ENCODE data around the gene FIG4.
"Not testable (repeated sequence)": the region's sequence is repeated elsewhere in the genome, so short reads cannot be mapped to it uniquely, and the experiment has no call there.

Gene FIG4

DNA sequence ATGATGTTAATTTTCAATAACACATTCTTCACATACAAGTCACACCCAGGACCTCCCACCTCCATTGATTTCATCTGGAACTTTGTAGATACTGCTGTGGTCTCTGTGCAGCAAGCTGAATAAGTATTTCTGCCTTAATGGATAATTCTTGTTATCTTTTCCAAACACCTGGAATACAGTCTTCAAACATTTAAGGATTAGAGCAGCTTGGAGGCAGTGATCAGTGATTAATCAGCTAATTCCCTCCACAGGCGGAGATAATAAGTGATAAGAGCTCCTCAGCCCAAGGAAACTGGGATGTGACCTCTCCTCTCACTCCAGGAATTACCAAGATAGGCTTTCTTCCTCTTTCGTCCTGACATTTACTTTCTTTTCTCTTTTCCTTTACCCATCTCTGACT lies 110.7 kb downstream of the FIG4 start:
- DNase-seq: no peak

DNA sequence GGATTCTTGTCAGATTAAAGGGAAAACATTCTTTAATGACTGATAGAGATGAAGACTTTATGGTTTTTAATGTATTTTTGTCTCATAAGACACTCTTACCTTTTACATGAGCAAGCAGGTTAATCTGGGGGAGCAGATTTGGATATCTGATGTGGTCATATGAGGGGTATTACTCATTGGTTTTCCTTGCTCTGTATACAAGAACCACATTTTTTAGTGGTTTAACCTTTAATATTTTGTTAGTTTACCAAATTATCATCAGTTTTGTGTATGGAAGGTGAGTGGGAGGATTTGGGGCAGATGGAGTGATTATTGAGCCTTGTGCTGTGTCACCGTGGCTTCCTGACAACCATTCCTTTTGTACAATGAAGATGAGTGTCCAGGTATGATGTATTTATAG lies 112.9 kb downstream of the FIG4 start:
- DNase-seq: no peak

DNA sequence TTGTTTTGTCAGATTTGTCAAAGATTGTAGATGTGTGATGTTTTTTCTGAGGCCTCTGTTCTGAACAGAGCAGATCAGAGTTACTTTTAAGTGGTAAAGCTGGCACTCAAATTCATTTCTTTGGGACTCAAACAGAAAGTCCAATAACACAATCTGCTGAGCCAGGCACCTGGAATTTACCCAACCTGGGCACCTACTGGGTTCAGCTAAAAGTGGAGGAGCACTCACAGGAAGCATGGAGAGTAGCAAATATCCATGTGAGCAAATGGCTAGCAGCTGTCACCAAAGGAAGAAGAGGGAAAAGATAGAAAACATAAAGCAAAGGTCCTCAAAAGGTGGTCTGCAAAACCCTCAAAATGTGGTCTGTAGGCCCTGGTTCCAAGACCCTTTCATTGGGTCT lies 116.8 kb downstream of the FIG4 start:
- no peak for DNase-seq

DNA sequence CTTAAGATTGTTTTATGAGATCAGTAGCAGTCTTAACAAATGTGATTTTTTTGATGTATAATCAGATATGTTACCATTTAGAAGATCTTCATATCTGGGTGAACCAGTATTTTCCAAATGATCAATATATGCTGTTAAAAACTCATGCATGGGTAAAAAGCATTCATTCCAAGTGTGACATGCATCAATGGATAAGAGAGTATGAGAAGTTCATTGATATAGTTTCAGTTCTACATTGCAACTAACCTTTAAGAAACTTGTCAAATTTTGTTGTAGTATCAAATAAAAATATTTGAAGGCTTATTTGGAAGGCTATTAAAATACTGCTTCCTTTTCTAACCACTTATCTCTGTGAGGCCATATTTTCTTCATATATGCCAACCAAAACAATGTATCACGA lies 117.7 kb downstream of the FIG4 start:
- no peak for DNase-seq

DNA sequence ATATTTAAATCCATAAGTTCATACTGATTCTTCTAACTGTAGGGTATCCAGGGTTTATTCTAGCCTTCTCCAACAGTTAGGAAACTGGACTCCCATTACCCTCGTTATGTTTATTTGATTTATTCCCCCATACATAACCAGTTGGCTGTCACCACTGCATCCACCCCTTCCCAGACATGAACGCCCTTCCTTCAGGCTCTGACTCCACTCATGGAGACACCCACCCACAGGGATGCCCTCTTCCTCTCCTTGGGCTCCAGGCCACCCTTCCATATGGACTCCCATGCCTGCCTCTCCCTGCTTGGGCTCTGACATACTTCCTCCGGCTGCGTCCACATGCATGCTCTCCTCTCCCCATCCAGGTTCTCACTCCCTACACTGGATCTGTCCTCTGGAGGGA lies 124.0 kb downstream of the FIG4 start:
- no peak for DNase-seq

DNA sequence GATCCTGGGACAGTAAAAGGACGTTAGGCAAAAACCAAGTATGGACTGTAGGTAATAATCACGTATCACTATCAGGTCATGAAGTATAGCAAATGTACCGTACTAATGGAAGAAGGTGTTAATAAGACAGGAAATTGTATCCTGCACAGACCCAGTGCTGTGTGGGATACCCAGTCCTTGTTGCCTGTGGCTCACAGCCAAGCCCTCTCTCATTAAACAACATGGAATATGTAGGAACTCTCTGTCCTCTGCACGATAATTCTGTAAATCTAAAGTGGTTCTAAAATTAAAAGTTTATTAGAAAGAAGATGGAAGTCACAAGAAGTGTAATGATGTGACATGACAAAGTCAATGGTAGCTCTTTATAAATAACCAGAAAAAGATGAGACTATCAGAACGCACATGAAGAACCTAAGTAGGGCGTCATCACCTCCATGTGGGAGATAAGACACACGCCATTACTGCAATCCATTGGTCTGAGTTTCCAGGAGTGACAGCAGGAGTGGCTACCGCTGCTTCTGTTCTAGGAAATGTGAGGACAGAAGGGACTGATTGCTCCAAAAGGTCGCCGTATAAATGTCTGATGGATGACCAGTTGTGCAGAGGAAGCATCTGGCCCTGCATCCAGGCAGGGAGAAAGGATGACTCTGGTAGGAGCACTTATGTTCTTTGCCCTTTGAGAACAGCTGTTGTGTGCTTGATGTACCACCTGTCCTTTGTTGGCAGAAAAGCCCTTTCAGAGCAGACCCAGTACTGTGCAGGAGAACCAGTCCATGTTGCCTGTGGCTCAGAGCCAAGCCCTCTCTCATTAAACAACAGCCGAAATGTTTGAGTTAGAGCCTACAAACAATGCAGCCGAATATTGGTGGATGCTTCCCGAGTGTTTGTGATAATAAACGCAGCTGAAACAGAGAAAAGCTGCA lies 125.6 kb downstream of the FIG4 start:
- DNase-seq: no peak

DNA sequence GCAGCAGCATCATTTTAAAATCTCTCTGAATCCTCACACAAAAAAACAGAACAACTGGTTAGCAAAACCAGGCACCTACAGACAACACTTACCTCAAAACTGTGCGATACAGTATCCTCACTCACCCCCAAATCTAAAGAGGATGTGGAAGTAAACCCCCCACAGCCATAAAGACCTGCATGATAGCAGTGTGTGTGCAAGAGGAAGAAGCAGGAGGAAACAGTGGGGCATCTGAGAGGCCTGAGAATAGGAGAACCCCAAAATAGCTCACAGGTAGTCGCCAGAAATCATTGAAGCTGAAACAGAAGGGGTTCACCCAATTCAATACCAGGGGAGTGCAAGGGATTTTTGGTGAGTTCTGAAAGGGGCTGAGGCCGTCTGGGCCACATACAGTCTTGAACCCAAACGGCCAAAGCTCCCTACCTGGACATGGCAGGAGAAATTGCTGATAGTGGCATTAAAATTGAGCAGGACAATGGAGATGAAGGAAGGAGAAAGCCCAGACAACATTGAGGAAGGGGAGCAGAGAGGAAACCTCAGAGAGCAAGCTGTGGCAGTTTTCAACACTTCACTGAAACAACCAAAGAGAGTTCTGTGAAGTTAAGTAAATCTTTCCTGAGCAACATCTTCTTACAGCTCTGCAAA lies 129.7 kb downstream of the FIG4 start:
- DNase-seq: no peak

DNA sequence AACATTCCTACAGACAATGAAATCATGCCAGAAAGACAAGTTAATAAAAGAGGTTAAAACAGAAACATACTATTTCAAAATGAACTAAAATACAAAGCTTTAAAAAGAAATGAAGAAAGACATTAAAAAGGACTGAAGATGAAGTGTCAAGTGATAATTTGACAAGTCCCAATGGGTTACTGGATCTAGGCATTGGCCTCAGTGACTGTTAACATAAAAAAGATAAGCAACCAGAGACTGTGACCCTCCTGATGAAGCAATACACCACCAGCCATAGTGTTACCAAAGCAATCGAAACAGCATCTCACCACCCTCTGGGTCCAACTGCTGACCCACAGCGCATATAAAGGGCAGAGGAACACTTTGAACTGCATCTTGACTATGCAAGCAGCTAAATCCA lies 130.3 kb downstream of the FIG4 start:
- DNase-seq: no peak

DNA sequence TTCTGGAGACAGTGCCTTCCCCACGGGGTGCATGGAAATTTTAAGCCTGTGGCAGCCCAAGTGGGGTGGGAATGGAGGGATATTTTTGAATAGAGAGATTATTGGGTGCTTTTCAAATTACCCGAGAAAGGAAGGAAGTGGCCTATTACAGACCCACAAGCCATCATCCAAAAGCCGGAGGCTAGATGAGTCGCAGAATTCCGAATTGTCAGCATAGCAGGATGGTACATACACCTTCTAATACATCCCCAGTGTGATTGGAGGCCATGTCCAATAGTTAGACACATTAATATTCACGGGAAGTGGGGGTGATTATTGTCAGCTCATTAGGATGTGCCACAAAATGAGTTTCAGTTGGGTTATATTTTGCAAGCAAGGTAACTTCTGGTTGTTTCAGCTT lies 133.0 kb downstream of the FIG4 start:
- DNase-seq: no peak

DNA sequence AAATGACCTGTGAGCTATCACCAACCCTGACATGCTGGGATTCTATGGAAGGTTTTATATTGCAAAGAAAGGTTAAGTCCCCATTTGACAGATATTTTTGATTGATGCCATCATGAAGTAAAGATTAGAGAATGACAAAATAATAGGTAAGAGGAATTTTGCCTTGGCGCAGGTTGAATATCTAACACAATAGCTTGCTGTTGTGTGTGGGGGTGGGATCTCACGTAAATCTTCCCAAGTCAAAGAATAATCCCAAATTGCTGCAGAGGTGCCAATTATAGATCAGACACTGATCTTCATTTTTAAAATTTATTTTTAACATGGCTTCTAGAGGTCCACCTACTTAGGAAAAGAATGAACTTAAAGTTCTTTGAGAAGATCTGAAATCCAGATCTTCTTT lies 135.5 kb downstream of the FIG4 start:
- no peak for DNase-seq

DNA sequence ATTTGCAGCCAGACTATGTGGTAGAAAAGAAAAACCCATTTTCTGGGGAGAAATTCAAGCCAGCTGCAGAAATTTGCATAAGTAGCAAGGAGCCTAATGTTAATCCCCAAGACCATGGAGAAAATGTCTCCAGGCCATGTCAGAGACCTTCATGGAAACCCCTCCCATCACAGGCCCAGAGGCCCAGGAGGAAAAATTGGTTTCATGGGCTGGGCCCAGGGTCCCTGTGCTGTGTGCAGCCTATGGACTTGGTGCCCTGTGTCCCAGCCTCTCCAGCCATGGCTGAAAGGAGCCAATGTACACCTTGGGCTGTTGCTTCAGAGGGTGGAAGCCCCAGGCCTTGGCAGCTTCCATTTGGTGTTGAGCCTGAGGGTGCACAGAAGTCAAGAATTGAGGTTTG lies 140.3 kb downstream of the FIG4 start:
- not testable (repeated sequence) for DNase-seq

DNA sequence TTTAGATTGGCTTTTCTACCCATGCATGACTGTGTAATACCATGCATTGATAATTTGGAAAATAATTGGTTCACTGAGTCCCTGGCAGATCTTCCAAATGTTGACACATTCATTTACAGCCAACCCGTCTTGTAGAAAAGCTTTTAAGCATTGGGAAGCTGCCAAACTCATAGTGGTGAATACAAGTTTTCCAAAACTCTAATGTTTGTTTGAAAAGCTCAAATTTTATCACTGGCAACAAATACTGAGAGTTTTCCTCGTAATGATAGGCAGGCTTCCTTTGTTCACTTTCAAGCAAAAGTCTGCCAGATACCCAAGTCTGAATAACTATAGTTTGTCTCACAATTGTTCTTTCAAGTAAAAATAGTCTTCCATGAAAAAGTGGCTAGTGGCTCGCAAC lies 143.0 kb downstream of the FIG4 start:
- no peak for DNase-seq

DNA sequence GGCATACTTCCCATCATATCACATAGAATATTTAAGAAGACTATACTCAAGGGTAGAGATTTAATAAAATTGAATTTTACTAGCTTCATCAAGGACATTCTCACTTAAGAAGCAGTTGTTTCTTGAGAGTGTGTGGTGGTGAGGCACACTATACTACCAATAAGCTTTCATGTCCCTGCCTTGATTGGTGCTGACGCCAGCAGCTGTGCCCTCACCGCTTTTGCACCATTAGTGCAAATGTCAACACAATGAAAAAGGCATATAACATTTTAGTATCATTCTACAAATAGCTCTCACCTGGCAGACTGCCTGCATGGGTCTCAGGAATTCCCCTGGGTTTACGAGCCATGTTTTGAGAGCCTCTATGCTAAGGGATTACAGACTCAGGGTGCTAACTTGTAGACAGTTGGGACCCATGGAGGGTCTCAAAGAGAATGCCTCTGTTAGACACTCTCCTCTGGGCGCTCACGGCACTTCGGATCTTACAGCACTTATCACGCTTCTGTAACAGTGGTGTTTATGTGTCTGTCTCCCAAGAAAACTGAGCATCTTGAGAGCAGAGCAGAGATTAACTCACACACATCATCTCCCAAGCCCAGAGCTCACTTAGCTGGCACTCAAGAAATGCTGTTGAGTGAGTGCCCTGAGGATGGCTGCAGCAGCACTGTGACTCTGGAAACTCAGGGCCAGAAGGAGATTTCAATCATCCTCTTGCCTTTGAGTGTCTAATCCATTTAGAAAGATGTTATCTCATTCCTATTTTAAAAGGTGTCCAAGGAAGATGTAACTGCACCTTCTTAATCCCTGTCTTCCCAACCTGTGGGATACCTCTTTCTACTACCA lies 143.7 kb downstream of the FIG4 start:
- no peak for DNase-seq

DNA sequence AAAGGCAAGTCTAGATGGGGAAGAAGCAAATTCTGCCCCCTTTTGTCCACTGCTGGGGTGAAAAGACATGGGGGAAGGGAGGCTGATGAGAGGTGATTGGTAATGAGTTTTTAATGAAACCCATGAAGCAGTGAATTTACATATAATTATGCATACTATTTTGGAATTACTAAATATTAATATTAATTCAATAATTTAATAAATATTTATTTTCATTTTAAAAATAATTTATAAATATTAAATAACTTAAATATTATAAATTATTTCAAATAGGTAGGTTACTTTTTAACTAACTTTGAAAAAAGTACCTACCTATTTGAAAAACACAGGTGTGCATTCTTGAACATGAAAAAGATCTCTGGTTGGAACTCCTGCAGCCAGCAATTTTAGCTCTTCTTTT lies 148.9 kb downstream of the FIG4 start:
- no peak for DNase-seq

DNA sequence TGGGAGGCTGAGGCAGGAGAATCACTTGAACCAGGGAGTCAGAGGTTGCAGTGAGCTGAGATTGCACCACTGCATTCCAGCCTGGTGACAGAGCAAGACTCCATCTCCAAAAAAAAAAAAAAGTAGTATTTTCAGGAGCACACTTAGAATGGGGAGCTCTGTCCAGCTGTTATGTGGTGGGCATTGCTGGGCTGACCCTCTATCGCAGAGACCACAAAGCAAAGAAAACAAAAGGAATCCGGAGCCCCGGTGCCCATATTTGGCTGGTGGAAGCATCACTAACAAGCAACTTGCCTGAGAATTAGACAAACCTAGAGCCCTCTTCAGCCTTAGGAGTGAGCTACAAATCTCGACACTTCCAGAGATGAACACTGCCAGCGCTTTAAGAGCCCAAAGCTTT lies 149.7 kb downstream of the FIG4 start:
- no peak for DNase-seq

DNA sequence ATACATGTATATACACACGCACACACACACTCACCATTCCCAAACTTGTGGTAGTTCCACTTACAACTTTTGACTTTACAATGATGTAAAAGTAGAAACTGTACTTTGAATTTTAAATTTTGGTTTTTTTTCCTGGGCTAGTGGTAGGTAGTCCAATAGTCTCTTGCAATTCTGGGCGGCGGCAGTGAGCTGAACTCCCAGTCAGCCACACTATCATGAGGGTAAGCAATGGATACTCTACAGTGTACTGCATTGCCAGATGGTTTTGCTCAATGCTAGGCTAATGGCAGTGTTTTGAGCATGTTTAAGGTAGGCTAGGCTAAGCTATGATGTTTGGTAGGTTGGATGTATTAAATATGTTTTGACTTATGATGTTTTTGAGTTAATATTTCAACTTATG lies 150.8 kb downstream of the FIG4 start:
- DNase-seq: no peak

DNA sequence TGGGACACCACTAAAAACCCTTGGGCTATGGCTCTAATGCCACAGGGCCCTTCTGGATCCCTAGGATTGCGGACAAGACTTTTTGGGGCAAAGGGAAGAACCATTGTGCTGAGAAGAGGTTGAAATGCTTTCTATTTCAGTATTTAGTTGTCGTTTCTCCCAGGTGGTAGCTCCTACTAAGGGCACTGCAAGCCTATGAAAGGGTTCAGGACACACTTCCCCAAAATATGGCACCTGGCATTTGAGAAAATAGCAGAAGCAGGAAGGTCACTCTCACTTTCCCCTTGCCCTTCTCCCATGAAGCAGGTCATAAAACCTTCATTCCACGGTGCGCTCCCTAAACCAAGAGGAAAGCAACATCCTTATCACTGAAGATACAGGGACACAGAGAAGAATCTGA lies 161.6 kb downstream of the FIG4 start:
- DNase-seq: no peak

DNA sequence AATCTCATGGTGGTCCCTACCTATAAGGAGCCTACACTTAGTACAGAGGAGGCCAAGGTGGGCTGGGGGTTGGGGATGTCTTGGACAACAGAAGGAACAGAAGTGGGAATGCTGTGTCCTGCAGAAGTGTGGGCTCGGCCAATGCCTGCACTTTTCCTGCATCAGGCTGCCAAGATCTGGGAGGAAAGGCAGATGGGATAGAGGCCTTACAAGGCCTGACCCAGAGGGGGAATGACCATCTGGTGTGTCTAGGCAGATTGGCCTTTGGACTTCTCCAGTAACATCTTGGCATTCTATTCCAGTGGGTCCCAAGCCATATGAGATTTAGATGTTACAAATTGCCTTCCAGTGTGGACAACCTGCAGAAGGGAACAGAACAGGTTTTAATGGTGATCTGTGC lies 162.3 kb downstream of the FIG4 start:
- DNase-seq: no peak

DNA sequence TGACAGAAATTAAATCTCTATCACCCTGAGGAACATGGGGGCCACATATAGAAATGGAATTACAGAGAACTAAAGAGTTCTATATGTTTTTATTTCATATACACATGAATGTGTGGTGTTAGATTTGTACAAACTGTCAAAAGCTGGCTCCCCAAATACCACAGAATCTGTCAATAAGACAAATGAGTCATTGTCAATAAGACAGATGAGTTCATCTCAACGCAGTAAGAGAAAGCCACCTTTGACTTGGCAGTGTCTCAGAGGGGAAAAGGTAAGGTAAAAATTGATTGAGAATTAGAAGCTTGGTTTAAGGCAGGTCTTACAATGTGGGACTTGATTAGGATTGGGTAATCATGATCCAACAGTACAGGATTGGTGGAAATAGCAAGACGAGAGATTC lies 162.9 kb downstream of the FIG4 start:
- DNase-seq: no peak

DNA sequence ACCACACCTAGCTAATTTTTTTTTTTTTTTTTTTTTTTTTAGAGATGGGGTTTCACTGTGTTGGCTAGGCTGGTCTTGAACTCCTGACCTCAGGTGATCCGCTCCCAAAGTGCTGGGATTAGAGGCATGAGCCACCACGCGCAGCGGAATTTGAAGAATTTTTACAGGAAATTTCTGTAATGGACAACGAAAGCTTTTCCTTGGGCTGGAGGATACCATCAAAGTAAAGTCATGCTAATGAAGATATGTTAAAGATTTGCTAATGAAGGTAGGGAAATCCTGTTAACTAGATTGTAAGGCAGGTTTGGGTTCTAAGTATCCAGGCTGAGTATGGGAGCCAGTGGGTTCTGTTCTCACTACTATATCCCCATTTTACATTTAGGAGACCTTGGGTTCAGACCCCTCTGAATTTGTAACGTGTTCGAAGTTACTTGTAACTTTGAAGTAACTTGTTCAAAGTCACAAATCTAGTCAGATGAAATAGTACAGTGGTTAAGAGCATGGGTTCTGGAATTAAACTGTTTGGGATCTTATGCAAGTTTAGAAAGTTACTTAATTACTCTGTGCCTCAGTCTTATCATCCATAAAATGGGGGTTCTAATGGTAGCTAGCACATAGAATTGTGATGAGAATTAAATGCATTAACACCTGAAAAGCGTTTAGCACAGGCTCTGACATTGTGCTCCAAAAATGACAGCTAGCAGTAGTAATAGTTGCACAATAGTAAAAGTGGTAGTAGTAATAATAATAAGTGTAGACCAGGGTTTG lies 163.6 kb downstream of the FIG4 start:
- DNase-seq: no peak

DNA sequence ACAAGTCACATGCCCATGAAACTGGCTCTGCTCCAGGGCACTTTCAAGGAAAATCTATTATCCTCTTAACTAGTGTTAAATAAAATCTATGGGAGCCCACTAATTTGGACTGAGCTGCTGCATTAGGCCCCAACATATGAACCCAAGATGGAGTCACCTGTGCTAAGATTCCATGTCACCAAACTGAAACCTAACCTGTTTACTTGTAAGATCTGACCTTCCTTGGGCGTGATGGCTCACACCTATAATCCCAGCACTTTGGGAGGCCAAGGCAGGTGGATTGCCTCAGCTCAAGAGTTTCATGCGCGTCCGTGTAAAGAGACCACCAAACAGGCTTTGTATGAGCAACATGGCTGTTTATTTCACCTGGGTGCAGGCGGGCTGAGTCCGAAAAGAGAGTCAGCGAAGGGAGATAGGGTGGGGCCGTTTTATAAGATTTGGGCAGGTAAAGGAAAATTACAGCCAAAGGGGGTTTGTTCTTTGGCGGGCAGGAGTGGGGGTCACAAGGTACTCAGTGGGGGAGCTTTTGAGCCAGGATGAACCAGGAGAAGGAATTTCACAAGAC lies 164.5 kb downstream of the FIG4 start:
- DNase-seq: not testable (repeated sequence)

DNA sequence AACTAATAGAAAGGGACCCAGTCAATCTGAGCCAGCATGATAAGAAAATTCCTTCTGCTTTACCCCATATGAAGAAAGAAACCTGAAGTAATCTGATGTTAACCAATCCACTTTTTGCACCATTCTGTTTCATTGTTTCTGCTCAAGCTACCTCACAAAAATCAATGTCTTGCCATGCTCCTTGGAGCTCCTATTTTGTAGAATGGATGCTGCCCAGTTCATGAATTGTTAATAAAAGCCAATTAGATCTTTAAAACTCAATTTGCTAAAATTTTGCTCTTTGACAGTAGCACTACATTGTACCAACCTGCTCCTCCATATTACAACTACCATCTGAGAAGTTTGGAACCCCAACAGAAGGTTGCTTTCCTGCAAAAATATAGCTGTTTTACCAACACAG lies 170.8 kb downstream of the FIG4 start:
- no peak for DNase-seq

DNA sequence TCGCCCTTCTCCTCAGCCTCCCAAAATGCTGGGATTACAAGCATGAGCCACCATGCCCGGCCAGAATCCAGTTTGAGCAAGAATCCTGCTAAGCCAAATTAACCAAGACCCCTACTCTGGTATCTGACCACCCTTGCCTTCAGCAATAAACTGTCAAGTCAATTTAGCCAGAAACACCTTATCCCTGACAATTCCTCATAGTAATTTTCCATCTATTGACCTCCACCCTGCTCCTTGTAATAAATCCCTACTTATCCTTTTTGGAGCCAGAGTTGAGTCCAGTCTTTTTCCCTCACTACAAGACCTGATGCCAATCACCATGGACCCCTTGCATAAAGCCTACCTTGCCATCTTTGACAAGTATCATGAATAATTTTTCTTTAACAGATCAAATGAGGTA lies 173.0 kb downstream of the FIG4 start:
- DNase-seq: no peak
